Hepatocyte (in vitro differentiated cells): ENCODE results near the gene ANAPC5.

Experiments used
- CTCF ChIP-seq: fragments of 200-600 bp; sonication (generic); IDR thresholded peaks from 2 replicates; pipeline ENCODE4 v1.5.1; 2016; ENCODE audit warnings: antibody characterized with exemption, mild to moderate bottlenecking; ENCODE audit not compliant: poor library complexity
- EZH2 ChIP-seq: fragments of 200-600 bp; sonication (generic); IDR thresholded peaks from 2 replicates; pipeline ENCODE4 v1.6.1; 2016; ENCODE audit warnings: antibody characterized with exemption, mild to moderate bottlenecking, borderline replicate concordance
- EZH2phosphoT487 ChIP-seq: fragments of 200-600 bp; sonication (generic); IDR thresholded peaks from one replicate; pipeline ENCODE4 v1.6.1; 2018; ENCODE audit warnings: antibody characterized with exemption, mild to moderate bottlenecking, low read depth, moderate library complexity; ENCODE audit not compliant: unreplicated experiment, severe bottlenecking

GRCh38 chr12:121264135-121264534 lies 88.1 kb downstream of the ANAPC5 start:
- TF ChIP-seq CTCF, result no peak
- no peak for TF ChIP-seq EZH2
- no peak for TF ChIP-seq EZH2phosphoT487
